Breast epithelium (tissue), 3 donors: Measurements from ENCODE around the gene APBB2.

ENCODE experiments used
- POLR2AphosphoS5 ChIP-seq, 3 donors: sonication (generic); formaldehyde crosslinking; IDR thresholded peaks; one replicate each; pipeline ENCODE4 v1.6.1; 2017; ENCODE audit warnings: antibody characterized with exemption in 3 of 3
- TF ChIP-seq, protein P1 (sequence below), 3 donors: fragments of 450-650 bp; IDR thresholded peaks; one replicate each; pipeline ENCODE4 v1.5.1; 2016 to 2017; ENCODE audit warnings: antibody characterized with exemption in 3 of 3, mild to moderate bottlenecking in 3 of 3, moderate library complexity in 3 of 3

DNA sequence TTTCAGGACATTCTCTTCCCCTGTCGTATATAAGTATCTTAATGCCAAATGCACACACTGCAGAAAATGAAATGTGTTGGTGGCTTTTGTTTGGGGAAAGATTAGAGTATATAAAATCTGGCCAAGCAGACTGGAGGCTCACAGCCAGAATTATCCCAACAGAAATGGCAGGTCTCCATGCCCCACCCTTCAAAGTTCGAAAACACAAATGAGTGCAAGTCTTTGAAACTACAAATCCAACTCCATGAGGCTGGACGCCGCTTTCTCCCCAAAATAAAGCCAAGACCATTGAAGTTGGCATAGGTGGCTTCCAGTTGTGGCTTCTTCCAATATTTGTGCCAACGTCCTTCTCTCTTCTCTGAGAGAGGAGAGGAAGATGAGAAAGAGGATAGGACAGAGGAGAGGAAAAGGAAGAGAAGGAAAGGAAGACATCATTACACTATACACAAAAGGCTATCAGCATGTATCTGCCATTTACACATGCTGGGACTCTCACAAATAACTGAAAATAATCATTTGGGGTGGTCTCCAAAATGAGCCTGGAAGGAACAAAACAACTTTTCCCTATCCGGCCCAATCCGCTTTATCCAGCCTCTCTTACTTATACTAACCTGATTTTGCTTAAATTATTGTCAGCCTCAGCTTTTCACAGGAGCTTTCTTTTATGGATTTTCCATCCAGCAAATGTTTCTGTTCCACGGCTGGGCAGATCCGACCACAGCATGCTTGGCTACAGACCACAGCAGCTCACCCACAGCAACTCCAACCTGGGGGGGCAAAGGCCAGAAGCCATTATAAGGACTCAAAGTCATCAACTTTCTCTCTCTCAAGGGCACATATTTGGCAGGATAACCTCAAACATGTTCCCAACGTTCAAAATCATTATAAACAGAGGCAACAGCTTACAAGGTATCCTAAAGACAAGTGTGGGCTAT is 71.7 kb downstream of the APBB2 start:
- TF ChIP-seq, protein P1, sequence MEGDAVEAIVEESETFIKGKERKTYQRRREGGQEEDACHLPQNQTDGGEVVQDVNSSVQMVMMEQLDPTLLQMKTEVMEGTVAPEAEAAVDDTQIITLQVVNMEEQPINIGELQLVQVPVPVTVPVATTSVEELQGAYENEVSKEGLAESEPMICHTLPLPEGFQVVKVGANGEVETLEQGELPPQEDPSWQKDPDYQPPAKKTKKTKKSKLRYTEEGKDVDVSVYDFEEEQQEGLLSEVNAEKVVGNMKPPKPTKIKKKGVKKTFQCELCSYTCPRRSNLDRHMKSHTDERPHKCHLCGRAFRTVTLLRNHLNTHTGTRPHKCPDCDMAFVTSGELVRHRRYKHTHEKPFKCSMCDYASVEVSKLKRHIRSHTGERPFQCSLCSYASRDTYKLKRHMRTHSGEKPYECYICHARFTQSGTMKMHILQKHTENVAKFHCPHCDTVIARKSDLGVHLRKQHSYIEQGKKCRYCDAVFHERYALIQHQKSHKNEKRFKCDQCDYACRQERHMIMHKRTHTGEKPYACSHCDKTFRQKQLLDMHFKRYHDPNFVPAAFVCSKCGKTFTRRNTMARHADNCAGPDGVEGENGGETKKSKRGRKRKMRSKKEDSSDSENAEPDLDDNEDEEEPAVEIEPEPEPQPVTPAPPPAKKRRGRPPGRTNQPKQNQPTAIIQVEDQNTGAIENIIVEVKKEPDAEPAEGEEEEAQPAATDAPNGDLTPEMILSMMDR (IDR thresholded peaks at IDR 0.05), result no peak
- peak in 1 of 3 donors; percentile 64 for TF ChIP-seq POLR2AphosphoS5 (IDR thresholded peaks at IDR 0.05)
